GM12864 (cell line): ENCODE data around the gene ARHGAP19.
"Not testable (repeated sequence)": the region's sequence is repeated elsewhere in the genome, so short reads cannot be mapped to it uniquely, and the experiment has no call there.

ENCODE experiments used
- DNase-seq: peaks from one replicate; pipeline ENCODE4 v3.0.0-alpha.2; 2011; ENCODE audit warnings: low read depth
- H3K4me3 ChIP-seq: 2 replicates; pipeline ENCODE4 v1.5.1; 2011; ENCODE audit warnings: mild to moderate bottlenecking, low read depth, low read length, control low read depth
- CTCF ChIP-seq: IDR thresholded peaks from 2 replicates; pipeline ENCODE4 v1.5.1; 2011; ENCODE audit warnings: low read depth, mild to moderate bottlenecking, moderate library complexity, low read length, control low read depth, inconsistent platforms; ENCODE audit errors: missing control alignments

ARHGAP19 gene

GRCh38 chr10:97297556-97298222, 5.3 kb upstream of the ARHGAP19 start:
- DNase-seq = no peak
- no peak for TF ChIP-seq CTCF

GRCh38 chr10:97292862-97293198, 393 bp upstream of the ARHGAP19 start:
- DNase-seq = no peak
- H3K4me3 ChIP-seq = no peak overlapping the region; the same call in 1 of the 2 replicates
- TF ChIP-seq CTCF = no peak

More at GRCh38 chr10:97297556-97298222, 5.3 kb upstream of the ARHGAP19 start:
- H3K4me3 ChIP-seq = no peak overlapping the region

- DNase-seq = no peak
- no peak for TF ChIP-seq CTCF
- peak overlapping the region; percentile 90 for H3K4me3 ChIP-seq
Observed at GRCh38 chr10:97291357-97292096, 910 bp downstream of the ARHGAP19 start.

- DNase-seq = not testable (repeated sequence)
- peak overlapping the region; percentile 90; the same call in 1 of the 2 replicates for H3K4me3 ChIP-seq
Observed at GRCh38 chr10:97290576-97291356, 1.7 kb downstream of the ARHGAP19 start.

GRCh38 chr10:97290076-97290475, 2.4 kb downstream of the ARHGAP19 start:
- not testable (repeated sequence) for H3K4me3 ChIP-seq, DNase-seq

- H3K4me3 ChIP-seq = no peak overlapping the region
- TF ChIP-seq CTCF = no peak
- no peak for DNase-seq
Observed at GRCh38 chr10:97280783-97281182, 11.7 kb downstream of the ARHGAP19 start.

GRCh38 chr10:97279121-97279815, 13.2 kb downstream of the ARHGAP19 start:
- DNase-seq = no peak
- no peak for TF ChIP-seq CTCF
- no peak overlapping the region for H3K4me3 ChIP-seq
